ENCODE measurements around the gene COPB2. TPM values are rescaled to one million over a fixed set of nuclear protein-coding genes. Genes with fewer than 3 reads are reported as not detected.

The COPB2 gene
- total and polyA plus RNA-seq, 10 of the 15 experiments (the other 5 are each of a cell fraction or from before 2014, with no cell fraction given), result 51.3 to 143 (median 116) TPM

DNA sequence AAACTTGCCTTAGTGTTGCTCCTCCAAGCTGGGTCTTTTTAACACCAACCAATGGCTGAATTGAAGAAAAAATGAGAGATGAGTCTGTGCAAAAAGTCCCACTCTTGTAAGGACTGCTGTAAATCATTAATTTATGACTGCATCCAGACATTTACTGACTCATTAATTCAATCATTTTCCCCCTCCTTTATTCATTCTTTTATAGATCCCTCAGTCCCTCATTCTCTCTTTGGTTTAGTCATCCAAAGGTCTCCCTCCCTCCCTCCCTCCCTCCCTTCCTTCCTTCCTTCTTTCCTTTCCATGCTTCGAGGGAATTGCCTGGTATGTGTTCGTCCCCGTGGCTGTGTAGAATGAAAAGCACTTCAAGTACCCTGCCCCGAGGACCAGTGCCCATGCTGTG is 80.9 kb downstream of the COPB2 start:
- POLR2A ChIA-PET, result no interaction called here
- in situ Hi-C loops (cut with MboI) (no loop called here), intact Hi-C loops (cut with micrococcal nuclease; ENCODE audit: unreplicated experiment) (no loop called here)
- Histone ChIP-seq H3K27ac (ENCODE audit: control insufficient read depth, insufficient read depth) (no peak overlapping the region), H3K79me2 (ENCODE audit: control insufficient read depth, insufficient read depth, low read length) (no peaks in the 10 kb centered on the region), H3K4me3 (no peak overlapping the region), H2AFZ (ENCODE audit: control insufficient read depth, low read depth, low read length) (no peak overlapping the region), H3K27me3 (replicated peaks in 1 of 2; ENCODE audit: control insufficient read depth in 2 of 2, insufficient read depth in 2 of 2, low read length in 1 of 2) (no peaks in the 10 kb centered on the region; a peak in 1 of 4 replicates), H3K9ac (ENCODE audit: control insufficient read depth, insufficient read depth, low read length) (no peak overlapping the region), H3K36me3 (ENCODE audit: control insufficient read depth in 2 of 2, insufficient read depth in 2 of 2, low read length in 1 of 2) (no peaks in the 10 kb centered on the region), H3K4me1 (ENCODE audit: control insufficient read depth, insufficient read depth, low read length) (no peaks in the 10 kb centered on the region), H4K20me1 (ENCODE audit: control insufficient read depth, insufficient read depth) (no peaks in the 10 kb centered on the region), H3K9me3 (replicated peaks; ENCODE audit: control insufficient read depth, insufficient read depth, low read length) (no peaks in the 10 kb centered on the region), H3K4me2 (ENCODE audit: control insufficient read depth, insufficient read depth) (no peak overlapping the region)
- TF ChIP-seq POLR2AphosphoS2 (IDR thresholded peaks at IDR 0.05; ENCODE audit: low read depth, low read length), result no peak
- no peak for TF ChIP-seq ETV6 (conservative IDR thresholded peaks at IDR 0.05 in 1 of 2, IDR thresholded peaks at IDR 0.05 in 1 of 2; ENCODE audit: borderline replicate concordance in 1 of 2, low read depth in 1 of 2)
- no peak for TF ChIP-seq SMAD1 (IDR thresholded peaks at IDR 0.05; ENCODE audit: low read depth, partially characterized antibody)
- TF ChIP-seq MEF2A (IDR thresholded peaks at IDR 0.05; ENCODE audit: insufficient read depth, low read depth, low read length), result no peak
- no TSS peak for BruUV-seq (replicated peaks)
- CTCF ChIA-PET, result no interaction called here
- RAD21 ChIA-PET (ENCODE audit: unreplicated experiment), result no interaction called here
- WGBS (ENCODE audit: insufficient coverage, insufficient replicate concordance, low lambda C conversion rate, missing lambda C conversion rate), result 0% methylated on average over 1 of the region's 4 CpGs
- SMC1A ChIA-PET (ENCODE audit: uncharacterized antibody, unreplicated experiment), result no interaction called here
- ATAC-seq (no peak), DNase-seq (ENCODE audit: low read depth, low spot score) (no peak), FAIRE-seq (no peak)

DNA sequence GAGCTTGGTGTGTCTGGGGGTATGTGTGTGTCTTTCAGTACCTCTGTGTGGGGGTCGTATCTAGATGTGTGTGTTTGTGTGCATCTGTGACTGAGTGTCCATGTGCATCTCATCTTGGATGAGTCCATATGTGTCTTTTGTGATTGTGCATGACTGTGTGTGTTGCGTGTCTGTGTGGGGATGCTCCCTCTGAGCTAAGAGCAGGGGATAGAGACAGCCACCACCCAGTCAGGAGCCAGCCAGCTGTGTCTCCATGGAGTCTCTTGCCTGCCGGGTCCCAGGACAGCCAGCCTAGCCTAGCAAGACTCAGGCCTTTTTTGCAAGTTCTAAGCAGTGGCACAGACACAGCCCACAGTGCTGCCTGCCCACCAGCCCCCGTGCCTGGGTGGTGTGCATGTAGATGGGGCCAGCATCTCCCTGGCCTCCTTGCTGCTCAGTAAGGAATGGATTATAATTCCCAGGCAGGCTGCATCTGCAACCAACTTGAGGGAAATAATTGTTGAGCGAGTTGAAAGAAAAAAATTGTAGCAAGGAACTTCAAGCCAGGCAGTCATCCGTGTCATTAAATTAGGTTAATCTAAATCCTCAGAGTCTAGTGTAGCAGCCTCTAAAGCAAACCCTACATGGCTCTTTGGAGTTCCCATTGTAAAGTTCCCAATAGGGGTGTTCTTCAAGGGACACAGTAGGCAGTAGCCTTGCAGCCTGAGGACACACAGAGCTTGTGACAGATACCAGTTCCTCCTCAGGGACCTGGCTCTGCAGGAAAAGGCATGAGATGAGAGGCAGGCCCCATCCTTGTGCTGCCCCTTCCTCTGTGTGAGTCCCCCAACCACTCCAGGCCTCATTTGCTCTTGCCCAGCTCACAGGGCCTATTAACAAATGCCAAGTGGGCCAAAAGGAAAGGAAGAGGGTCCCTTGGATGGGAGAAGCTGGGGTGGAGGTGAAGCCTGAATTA is 81.6 kb downstream of the COPB2 start:
- ChIA-PET POLR2A (no interaction called here), SMC1A (ENCODE audit: uncharacterized antibody, unreplicated experiment) (no interaction called here), RAD21 (ENCODE audit: unreplicated experiment) (no interaction called here), CTCF (no interaction called here)
- Histone ChIP-seq H2AFZ (ENCODE audit: control insufficient read depth, low read depth, low read length) (no peak overlapping the region), H3K9me3 (replicated peaks; ENCODE audit: control insufficient read depth, insufficient read depth, low read length) (no peaks in the 10 kb centered on the region), H3K79me2 (ENCODE audit: control insufficient read depth, insufficient read depth, low read length) (no peaks in the 10 kb centered on the region), H3K27ac (ENCODE audit: control insufficient read depth, insufficient read depth) (no peak overlapping the region), H3K27me3 (replicated peaks in 1 of 2; ENCODE audit: control insufficient read depth in 2 of 2, insufficient read depth in 2 of 2, low read length in 1 of 2) (no peaks in the 10 kb centered on the region; a peak in 1 of 4 replicates), H3K36me3 (ENCODE audit: control insufficient read depth in 2 of 2, insufficient read depth in 2 of 2, low read length in 1 of 2) (no peaks in the 10 kb centered on the region), H3K4me1 (ENCODE audit: control insufficient read depth, insufficient read depth, low read length) (no peaks in the 10 kb centered on the region), H4K20me1 (ENCODE audit: control insufficient read depth, insufficient read depth) (no peaks in the 10 kb centered on the region), H3K4me3 (no peak overlapping the region), H3K4me2 (ENCODE audit: control insufficient read depth, insufficient read depth) (no peak overlapping the region), H3K9ac (ENCODE audit: control insufficient read depth, insufficient read depth, low read length) (no peak overlapping the region)
- DNase-seq (ENCODE audit: low read depth, low spot score), result no peak
- no peak for ATAC-seq
- in situ Hi-C loops (cut with MboI) (no loop called here), intact Hi-C loops (cut with micrococcal nuclease; ENCODE audit: unreplicated experiment) (no loop called here)
- WGBS (ENCODE audit: insufficient coverage, insufficient replicate concordance, low lambda C conversion rate, missing lambda C conversion rate), result 27% methylated on average over 6 of the region's 6 CpGs
- no TSS peak for BruUV-seq (replicated peaks)
- no peak for FAIRE-seq
- no peak for TF ChIP-seq RBBP5 (conservative IDR thresholded peaks at IDR 0.05)
- TF ChIP-seq, protein P1, sequence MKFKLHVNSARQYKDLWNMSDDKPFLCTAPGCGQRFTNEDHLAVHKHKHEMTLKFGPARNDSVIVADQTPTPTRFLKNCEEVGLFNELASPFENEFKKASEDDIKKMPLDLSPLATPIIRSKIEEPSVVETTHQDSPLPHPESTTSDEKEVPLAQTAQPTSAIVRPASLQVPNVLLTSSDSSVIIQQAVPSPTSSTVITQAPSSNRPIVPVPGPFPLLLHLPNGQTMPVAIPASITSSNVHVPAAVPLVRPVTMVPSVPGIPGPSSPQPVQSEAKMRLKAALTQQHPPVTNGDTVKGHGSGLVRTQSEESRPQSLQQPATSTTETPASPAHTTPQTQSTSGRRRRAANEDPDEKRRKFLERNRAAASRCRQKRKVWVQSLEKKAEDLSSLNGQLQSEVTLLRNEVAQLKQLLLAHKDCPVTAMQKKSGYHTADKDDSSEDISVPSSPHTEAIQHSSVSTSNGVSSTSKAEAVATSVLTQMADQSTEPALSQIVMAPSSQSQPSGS (IDR thresholded peaks at IDR 0.05; ENCODE audit: low read length), result no peak
- no peak for TF ChIP-seq SREBF1 (IDR thresholded peaks at IDR 0.05; ENCODE audit: low read length)
- no peak for TF ChIP-seq SREBF2 (IDR thresholded peaks at IDR 0.05; ENCODE audit: low read length)
- no peak for TF ChIP-seq NBN (IDR thresholded peaks at IDR 0.05)
- no peak for TF ChIP-seq MTA3 (IDR thresholded peaks at IDR 0.05; ENCODE audit: borderline replicate concordance, low read length)
- TF ChIP-seq ZNF217 (IDR thresholded peaks at IDR 0.05), result no peak
- no peak for TF ChIP-seq ZNF384 (IDR thresholded peaks at IDR 0.05; ENCODE audit: borderline replicate concordance, low read depth, low read length)
- TF ChIP-seq ZNF207 (IDR thresholded peaks at IDR 0.05; ENCODE audit: borderline replicate concordance), result no peak
- TF ChIP-seq ZBED1 (IDR thresholded peaks at IDR 0.05; ENCODE audit: borderline replicate concordance), result no peak
